Middle frontal gyrus (tissue), 1 donor: ENCODE results near the gene FCHSD2.
"Not testable (repeated sequence)": the region's sequence is repeated elsewhere in the genome, so short reads cannot be mapped to it uniquely, and the experiment has no call there.

ENCODE experiments used
- DNase-seq: peaks from one replicate; pipeline ENCODE4 v3.0.0-alpha.2; 2015; ENCODE audit warnings: low spot score; ENCODE audit errors: extremely low spot score

The FCHSD2 gene

DNA sequence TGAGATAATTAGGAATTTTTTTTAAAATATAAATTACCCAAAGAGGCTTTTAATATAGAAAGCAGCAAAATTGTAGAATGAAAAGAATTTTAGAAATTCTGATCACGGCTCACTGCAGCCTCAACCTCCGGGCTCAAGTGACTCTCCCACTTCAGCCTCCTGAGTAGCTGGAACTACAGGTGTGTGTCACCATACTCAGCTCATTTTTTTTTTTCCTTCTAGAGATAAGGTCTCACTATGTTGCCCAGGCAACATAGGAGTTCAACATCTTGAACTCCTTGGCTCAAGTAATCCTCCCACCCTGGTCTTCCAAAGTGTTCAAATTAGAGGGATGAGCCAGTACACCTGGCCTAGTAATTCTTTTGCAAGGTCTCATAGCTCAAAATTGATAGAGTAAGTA lies 251.2 kb downstream of the FCHSD2 start:
- no peak for DNase-seq

DNA sequence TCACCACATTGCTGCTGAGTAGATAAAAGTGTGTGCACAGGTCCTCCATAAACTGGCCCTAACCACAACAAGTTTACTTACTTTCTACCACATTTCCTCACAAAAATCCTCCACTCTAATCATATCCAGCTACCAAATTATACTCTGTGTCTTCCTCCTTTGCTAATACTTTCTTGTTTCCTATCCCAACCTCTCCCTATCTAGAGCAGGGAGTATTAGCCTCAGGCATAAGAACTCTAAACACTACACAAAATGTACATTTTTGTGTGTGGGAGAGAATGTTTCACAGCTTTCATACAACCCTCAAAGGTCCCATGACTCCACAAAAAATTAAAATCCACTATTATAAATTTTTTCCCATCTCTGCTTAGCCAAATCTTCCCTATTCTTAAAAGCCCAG lies 255.5 kb downstream of the FCHSD2 start:
- DNase-seq = no peak

DNA sequence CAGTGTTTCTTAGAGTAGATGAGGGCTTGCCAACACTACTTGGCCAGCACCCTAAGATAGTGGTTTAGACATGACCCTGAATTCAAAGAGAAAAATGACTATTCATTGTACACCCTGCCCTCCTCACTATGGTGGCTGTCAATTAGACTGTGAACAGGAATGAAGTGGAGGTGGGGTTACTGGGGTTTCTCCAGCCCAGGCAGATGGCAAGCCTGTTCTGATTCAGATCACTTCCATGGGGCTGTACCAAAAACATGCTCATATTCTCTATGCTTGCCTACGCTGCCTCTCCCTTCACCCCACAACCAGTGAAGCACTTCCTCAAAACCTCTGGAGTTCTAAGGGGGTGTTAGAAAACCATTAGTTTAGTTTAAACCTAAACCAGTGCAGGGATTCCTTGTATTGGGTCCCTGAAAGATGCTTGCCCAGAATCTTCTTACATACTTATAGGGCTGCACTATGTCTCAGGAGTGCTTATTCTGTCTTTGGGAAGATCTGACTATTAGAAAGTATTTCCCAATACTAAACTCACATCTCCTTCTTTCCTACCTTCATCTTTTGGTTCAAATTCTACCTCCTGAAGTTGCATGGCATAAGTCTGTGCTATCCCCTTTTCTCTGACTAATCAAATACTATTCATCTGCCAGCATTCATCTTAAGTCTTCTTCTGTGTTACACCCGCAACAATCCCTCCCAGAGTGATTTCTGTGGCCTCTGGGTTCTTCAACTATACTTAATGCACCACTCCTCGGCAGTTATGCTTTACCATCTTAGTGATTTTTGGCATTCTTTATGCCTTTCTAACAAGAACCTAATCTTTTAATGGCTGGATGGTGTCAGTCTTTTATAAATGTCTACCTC lies 256.1 kb downstream of the FCHSD2 start:
- no peak for DNase-seq

DNA sequence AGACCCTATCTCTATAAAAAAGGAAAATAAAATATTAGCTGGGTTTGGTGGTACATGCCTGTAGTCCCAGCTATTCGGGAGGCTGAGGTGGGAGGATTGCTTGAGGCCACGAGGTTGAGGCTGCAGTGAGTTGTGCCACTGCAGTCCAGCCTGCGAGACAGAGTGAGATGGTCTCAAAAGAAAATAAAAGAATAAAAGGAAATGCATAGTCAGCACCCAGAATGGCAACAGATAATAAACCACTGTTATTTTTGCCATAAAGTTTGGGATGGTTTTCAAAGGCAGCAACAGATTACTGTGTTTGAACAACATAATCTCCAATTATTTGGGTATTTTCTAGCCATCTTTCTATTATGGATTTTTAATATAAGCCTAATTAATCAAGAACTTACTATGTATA lies 266.0 kb downstream of the FCHSD2 start:
- DNase-seq = no peak

DNA sequence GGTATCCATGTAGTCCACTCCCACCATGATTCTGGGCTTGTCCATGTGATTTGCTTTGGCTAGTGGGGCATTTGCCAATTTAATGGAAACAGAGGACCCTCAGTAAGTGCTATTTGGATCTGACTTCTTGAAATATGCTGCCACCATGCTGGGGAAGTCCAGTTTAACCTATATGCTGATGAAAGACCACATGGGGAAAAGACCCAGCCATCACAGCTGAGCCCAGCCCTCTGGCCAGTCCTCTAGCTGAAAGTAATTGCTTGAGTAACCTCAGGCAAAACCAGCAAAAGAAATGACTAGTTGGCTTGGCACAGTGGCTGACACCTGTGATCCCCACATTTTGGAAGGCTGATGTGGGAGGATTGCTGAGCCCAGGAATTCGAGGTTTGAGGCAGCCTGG lies 266.4 kb downstream of the FCHSD2 start:
- DNase-seq = no peak

DNA sequence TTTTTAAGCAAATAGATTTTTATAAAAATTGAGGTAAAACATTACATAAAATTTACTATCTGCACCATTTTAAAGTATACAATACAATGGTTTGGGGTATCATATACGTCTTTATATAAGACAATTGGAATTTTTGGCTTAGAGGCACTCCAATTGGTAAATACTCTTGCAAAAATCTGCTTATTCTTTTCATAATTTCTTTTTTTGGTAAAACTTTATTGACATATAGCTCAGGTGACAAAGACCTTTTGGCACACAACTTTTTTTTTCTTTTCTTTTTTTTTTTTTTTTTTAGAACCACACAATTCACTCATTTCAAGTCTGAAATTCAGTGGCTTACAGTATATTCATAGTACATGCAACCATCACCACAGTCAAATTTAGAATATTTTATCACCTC lies 270.1 kb downstream of the FCHSD2 start:
- DNase-seq = no peak

DNA sequence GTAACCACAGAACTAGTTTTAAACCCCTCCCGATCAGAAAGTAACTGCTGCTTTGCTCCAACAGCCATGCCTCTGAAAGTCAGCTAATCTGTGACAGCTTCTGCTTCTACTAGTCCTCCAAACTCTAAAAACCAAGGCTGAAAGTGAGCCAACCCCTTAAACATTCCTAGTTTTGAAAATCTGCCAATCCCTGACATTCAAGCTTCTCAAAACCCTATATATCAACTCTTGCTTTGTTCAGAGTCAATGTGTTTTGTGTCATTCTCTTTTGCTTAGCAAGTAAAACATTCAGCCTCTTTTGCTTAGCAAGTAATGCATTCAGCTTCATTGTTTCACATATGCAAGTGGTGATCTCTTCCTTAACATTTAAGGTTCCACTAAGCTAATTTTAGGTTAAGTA lies 271.0 kb downstream of the FCHSD2 start:
- DNase-seq = no peak

DNA sequence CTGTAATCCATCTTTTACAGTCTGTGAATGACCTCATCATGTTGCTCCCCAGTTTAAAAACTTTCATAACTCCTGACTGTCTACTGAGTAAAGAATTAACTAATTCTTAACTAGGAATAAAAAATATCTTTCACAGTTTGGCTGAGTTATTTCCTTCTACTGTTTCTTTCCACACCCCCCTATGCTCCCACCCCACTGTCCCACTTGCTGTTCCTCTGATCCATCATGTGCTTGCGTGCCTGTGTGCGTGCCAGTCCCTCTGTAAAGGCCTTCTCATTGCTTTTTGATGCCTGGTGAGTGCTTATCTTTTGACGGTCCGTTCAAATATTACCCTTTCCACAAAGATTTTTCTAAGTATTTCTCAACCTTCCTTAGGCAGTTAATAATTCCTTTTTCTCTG lies 272.3 kb downstream of the FCHSD2 start:
- no peak for DNase-seq

DNA sequence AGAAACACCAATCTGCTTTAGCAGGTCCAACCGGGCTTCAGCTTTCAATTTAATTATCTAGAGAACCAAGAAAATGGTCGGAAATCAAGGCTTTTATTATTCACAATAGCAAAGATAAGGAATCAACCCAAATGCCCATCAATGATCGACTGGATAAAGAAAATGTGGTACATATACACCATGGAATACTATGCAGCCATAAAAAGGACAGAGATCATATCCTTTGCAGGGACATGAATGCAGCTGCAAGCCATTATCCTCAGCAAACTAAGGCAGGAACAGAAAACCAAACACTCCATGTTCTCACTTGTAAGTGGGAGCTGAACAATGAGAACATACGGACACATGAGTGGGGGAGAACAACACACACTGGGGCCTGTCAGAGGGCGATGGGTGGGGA lies 274.1 kb downstream of the FCHSD2 start:
- DNase-seq = no peak

DNA sequence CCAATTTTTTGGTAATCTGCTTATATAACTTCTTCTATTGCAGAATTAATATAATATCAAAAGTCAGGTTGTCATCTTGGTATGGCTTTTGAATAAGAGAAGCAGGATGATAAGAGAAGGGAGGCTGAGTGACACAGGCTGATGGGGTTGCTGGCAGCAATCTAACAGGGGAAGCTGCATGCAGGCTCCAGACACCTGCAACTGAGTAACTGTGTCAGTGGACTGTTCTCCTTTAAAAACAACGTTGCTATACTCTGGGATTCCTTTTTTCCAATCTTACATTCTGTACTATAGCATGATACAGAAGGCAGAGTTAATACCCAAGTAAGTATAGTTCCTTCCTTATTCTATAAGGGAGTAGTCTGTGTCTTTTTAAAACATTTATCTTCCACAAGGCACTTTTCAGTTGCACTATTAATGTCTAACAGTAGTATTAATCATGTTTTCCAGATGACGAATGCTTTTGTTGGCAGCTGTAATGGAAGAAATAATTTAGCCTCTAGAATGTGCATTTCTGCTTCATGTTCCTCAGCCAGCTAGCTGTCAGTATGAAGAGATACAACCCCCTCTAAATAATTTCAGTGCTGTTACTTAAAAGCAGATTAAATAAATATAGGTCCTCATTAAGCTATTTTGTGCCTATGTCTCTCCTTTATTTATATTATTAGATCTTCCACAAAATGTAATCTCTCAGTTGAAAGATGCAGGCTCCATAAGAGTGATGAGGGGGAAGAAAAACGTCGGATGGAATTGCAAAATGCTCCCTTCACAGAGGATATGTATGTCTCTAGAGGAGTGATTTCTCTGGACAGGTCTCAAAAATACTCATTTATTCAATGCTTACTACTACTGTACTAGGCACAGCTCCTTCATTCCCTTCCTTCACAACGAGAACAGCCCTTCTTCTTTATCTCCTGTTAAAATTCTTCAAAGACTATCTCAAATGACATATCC lies 277.1 kb downstream of the FCHSD2 start:
- no peak for DNase-seq

DNA sequence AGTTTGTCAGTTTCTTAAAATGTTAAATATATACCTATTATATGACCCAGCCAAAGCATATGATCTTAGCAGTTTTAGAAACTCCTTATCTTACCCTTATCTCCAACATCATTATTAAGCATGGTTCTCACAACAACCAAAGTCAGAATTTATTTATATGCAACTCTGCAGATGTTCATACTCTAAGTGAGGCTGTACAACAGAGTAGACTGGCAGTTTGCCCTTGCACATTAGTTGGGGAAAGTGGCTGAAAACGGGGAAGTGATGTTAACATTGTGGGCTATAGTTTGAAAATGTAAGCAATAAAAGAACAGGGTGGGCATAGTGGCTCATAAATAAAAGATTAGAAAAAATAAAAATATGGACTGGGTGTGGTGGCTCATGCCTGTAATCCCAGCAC lies 278.2 kb downstream of the FCHSD2 start:
- no peak for DNase-seq

DNA sequence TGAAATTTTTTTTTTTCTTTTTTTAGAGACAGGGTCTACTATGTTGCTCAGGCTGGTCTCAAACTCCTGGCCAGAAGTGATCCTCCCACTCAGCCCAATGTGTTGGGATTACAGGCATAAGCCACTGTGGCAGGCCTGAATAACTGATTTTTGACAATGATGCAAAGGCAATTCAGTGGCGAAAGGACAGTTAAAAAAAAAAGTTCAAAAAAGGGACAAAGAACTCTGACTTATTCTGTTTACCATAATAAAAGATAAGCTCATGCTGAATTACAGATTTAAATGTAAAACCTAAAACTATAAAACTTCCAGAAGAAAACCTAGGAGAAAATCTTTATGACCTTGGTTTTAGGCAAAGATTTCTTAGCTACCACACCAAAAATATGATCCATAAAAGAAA lies 279.0 kb downstream of the FCHSD2 start:
- no peak for DNase-seq

DNA sequence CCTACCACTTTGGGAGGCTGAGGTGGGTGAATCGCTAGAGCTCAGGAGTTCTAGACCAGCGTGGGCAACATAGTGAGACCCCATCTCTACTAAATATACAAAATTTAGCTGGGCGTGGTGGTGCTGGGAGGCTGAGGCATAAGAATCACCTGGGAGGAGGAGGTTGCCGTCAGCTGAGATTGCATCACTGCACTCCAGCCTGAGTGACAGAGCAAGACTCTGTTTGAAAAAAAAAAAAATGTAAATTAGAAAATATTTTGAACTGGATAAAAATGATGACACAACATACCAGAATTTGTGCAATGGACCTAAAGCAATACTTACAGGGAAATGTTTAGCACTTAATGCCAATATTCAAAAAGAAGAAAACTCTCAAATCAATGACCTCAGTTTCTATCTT lies 281.5 kb downstream of the FCHSD2 start:
- DNase-seq = no peak

DNA sequence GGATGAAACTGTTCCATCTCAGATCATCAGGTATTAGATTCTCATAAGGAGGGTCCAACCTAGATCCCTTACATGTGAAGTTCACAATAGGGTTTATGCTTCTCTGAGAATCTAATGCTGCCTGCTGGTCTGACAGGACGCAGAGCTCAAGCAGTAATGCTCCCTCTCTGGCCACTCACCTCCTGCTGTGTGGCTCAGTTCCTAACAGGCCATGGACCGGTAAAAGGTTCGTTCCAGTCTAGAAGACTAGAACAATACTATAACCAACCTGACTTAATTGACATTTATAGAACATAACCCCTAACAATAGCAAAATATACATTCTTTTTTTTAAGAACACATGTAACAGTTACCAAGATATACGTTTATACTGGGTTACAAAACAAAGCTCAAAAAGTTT lies 282.1 kb downstream of the FCHSD2 start:
- DNase-seq = no peak

DNA sequence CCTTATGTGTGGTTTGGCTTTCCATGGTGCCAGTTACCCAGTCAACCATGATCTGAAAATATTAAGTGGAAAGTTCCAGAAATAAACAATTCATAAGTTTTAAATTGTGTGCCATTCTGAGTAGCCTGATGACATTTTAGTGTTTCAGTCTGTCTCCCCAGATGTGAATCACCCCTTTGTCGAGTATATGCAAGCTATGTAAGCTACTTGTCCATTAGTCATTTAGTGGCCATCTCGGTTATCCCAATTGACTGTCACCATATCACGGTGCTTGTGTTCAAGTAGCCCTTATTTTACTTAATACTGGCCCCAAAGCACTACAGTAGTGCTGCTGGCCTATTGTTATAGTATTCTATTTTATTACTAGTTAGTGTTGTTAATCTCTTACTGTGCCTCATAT lies 283.0 kb downstream of the FCHSD2 start:
- no peak for DNase-seq

DNA sequence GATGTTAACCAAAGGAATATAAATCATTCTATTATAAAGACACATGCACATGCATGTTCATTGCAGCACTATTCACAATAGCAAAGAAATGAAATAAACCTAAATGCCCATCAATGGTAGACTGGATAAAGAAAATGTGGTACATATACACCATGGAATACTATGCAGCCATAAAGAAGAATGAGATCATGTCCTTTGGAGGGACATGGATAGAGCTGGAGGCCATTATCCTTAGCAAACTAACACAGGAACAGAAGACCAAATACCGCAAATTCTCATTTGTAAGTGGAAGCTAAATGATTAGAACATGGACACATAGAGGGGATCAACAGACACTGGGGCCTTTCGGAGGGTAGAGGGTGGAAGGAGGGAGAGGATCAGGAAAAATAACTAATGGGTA lies 283.9 kb downstream of the FCHSD2 start:
- not testable (repeated sequence) for DNase-seq

DNA sequence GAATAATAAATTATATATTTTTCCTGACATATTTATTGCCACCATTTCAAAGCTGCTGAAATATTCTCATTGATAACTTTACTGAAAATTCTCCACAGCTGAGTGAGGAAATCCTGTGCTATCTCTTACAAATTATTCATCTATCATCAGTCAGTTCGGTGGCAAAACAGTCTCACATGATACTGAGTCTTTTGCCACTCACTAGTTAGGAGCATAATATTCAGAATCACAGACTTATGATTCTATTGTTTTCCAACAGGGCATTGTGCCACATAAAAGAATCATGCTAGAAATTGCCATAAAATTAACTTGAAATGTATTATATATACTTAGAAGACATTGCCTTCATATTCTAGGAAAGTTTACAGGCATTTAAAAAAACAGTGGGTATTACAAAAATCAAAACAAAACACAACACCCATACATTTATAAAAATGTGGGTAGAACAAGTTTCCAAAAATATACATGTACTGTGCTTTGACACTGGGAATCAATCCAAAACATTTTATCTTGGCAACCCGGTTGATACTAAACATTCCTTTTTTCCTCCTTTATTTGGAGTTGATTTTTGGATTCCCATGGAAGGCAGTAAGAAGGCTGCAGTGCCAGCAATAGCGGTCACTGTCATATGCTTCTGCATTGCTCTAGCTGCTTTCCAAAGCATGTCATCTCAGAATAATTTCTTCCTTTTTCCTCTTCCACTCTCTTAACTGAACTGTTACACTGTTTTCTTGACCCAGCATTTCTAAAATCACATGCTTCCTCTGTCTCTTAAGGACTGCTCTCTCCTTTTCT lies 285.4 kb downstream of the FCHSD2 start:
- DNase-seq = no peak

DNA sequence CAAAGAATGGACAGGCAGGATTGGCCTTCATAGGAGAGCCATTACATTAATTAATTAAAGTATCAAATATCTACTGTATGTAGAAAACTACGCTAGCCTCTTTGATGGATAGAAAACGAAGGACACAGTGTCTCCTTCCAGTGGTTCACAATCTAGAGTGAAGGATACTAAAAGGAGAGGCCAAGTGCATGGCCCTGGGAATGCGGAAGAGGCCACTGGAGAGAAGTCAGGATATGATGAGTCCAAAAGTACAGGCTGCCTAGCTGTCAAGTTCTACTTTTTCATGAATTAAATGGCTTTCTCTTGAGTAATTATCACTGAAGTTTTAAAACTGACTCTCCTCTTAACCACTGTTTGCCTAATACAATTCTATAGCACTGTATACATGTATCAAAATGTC lies 286.1 kb downstream of the FCHSD2 start:
- DNase-seq = no peak

DNA sequence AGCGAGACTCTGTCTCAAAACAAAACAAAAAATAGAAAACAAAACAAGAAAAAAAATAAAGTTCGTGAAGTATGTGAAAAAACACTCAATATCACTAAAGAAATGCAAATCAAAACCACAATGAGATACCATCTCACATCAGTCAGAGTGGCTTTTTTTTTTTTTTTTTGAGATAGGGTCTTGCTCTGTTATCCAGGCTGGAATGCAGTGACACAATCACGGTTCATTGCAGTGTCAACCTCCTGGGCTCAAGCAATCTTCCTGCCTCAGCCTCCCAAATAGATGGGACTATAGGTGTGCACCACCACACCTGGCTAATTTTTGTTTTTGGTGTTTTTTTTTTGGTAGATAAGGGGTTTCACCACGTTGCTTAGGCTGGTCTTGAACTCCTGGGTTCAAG lies 290.4 kb downstream of the FCHSD2 start:
- no peak for DNase-seq

DNA sequence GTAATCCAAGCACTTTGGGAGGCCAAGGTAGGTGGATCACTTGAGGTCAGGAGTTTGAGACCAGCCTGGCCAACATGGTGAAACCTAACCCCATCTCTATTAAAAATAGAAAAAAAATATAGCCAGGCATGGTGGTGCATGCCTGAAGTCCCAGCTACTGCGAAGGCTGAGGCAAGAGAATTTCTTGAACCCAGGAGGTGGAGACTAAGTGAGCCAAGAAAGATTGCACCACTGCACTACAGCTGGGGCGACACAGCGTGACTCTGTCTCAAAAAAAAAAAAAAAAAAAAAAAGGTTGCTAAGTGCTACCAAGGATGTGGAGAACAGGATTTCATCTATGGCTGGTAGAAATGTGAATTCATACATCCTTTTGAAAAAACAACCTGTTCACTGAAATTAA lies 291.3 kb downstream of the FCHSD2 start:
- no peak for DNase-seq

DNA sequence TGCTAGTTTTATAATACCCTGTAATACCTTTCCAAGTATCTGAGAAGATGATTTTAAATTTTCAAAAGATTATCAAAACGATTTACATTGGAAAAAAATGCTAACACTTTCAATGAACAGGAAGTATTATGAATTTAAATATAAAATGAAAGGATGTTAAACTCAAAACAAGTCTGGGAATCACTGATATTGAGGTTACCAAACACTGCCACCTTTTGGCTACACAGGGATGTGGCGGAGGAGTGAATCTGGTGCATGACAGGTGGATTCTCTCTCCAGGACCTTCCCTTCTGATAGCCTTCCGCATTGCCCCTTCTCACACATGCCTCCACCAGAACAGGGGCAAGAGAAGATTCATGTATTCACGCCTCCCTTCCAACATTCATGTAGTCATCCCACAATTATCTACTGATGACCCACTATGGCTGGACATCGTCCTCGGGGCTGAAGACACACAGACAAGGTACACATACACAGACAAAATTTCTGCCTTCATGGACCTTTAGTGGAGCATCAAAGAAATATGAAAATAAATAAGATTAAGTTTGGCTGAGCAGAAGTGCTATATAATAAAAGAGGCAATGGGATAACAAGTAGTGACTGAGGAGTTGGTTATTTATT lies 293.2 kb downstream of the FCHSD2 start:
- no peak for DNase-seq
